Hepatocyte (in vitro differentiated cells): ENCODE data around the gene MRNIP. TPM values are rescaled to one million over a fixed set of nuclear protein-coding genes. Genes with fewer than 3 reads are reported as not detected.

ENCODE experiments used
- DNase-seq: peaks from one replicate; pipeline ENCODE4 v3.0.0-alpha.2; 2016; ENCODE audit warnings: low spot score
- H2AFZ ChIP-seq: fragments of 200-600 bp; sonication (generic); 2 replicates; pipeline ENCODE4 v1.6.0; 2016; ENCODE audit warnings: antibody characterized with exemption, mild to moderate bottlenecking
- H3K27ac ChIP-seq: fragments of 200-600 bp; sonication (generic); 2 replicates; pipeline ENCODE4 v1.5.1; 2016; ENCODE audit warnings: mild to moderate bottlenecking
- H3K27me3 ChIP-seq: fragments of 200-600 bp; sonication (generic); 2 replicates; pipeline ENCODE4 v1.6.1; 2016
- H3K36me3 ChIP-seq: fragments of 200-600 bp; sonication (generic); replicated peaks from 2 replicates; pipeline ENCODE4 v1.5.1; 2016; ENCODE audit warnings: low read depth; ENCODE audit not compliant: insufficient read depth
- H3K4me1 ChIP-seq: fragments of 200-600 bp; sonication (generic); 2 replicates; pipeline ENCODE4 v1.5.1; 2016; ENCODE audit warnings: mild to moderate bottlenecking, moderate library complexity; ENCODE audit not compliant: insufficient read depth
- H3K4me2 ChIP-seq: fragments of 200-600 bp; sonication (generic); 2 replicates; pipeline ENCODE4 v1.6.0; 2016
- H3K4me3 ChIP-seq: fragments of 200-600 bp; sonication (generic); 2 replicates; pipeline ENCODE4 v1.5.1; 2016; ENCODE audit warnings: mild to moderate bottlenecking
- H3K79me2 ChIP-seq: fragments of 200-600 bp; sonication (generic); 2 replicates; pipeline ENCODE4 v1.6.0; 2017; ENCODE audit warnings: mild to moderate bottlenecking
- H3K9me2 ChIP-seq: fragments of 200-600 bp; sonication (generic); replicated peaks from 2 replicates; pipeline ENCODE4 v1.6.0; 2017; ENCODE audit warnings: mild to moderate bottlenecking; ENCODE audit not compliant: insufficient read depth
- H3K9me3 ChIP-seq: fragments of 200-600 bp; sonication (generic); 2 replicates; pipeline ENCODE4 v1.5.1; 2016; ENCODE audit warnings: low read depth, mild to moderate bottlenecking
- H4K20me1 ChIP-seq: fragments of 200-600 bp; sonication (generic); 2 replicates; pipeline ENCODE4 v1.6.0; 2016; ENCODE audit warnings: mild to moderate bottlenecking; ENCODE audit not compliant: insufficient read depth, poor library complexity, severe bottlenecking
- CTCF ChIP-seq: fragments of 200-600 bp; sonication (generic); IDR thresholded peaks from 2 replicates; pipeline ENCODE4 v1.5.1; 2016; ENCODE audit warnings: antibody characterized with exemption, mild to moderate bottlenecking; ENCODE audit not compliant: poor library complexity
- EZH2 ChIP-seq: fragments of 200-600 bp; sonication (generic); IDR thresholded peaks from 2 replicates; pipeline ENCODE4 v1.6.1; 2016; ENCODE audit warnings: antibody characterized with exemption, mild to moderate bottlenecking, borderline replicate concordance
- EZH2phosphoT487 ChIP-seq: fragments of 200-600 bp; sonication (generic); IDR thresholded peaks from one replicate; pipeline ENCODE4 v1.6.1; 2018; ENCODE audit warnings: antibody characterized with exemption, mild to moderate bottlenecking, low read depth, moderate library complexity; ENCODE audit not compliant: unreplicated experiment, severe bottlenecking
- WGBS: methylation state at CpG from one replicate; pipeline ENCODE4 v1.1.6; 2016; ENCODE audit warnings: low lambda C conversion rate; ENCODE audit errors: missing lambda C conversion rate; 5-methylcytosine and 5-hydroxymethylcytosine counted together
- polyA plus RNA-seq: library from polyadenylated mRNA; unstranded; fragments of >200 nt; fragmentation: Nextera tagmentation; extraction: Ambion mirVana; gene quantifications from 2 replicates; pipeline ENCODE4 v1.2.1, GENCODE V29; 2016
- total RNA-seq: library from RNA; depleted of rRNA; stranded (reverse); fragments of >200 nt; gene quantifications from 2 replicates; pipeline ENCODE4 v1.2.3, GENCODE V29; 2014

Gene MRNIP
- total and polyA plus RNA-seq, 2 experiments from 2014 or later: 21.2 to 28.5 TPM

DNA sequence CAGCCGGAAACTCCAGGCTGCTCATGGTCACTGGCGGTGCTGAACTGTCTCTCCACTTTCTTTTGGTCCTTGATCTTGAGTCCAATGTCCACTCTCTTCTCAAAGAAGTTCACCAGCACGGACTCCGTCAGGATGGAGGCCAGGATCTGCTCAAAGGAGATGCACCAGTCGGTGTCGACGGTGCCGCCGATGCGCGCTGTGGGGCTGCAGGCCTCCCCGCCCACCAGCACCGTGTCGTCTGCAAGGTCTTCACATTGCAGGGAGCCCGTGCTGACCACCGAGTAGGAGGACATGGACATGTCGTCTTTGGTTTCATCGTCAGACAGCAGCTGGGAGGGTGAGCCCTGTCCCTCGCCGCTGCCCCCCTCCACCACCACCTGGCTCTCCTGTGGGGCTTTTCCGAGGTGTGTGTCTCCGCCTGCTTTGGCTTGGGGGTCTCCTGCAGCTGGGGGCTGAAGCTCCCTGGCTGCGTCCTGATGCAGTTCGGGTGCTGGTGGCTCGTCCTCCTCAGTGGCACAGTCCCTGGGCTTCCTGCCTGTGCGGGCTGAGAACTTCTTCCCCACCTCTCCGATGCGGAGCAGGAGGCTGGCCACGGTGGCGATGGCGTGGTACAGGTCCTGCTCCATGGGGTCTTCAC, 5.0 kb upstream of the MRNIP start:
- no peaks in the 10 kb centered on the region for H3K27me3 ChIP-seq
- H3K9me2 ChIP-seq: no peaks in the 10 kb centered on the region
- TF ChIP-seq EZH2phosphoT487: no peak
- TF ChIP-seq EZH2: no peak
- no peak for TF ChIP-seq CTCF
- H4K20me1 ChIP-seq: no peaks in the 10 kb centered on the region
- H3K4me2 ChIP-seq: no peak overlapping the region
- peaks cover 8% of the 10 kb centered on the region for H3K79me2 ChIP-seq
- no peaks in the 10 kb centered on the region for H3K4me1 ChIP-seq
- H3K9me3 ChIP-seq: no peaks in the 10 kb centered on the region
- H3K4me3 ChIP-seq: no peak overlapping the region
- DNase-seq: no peak
- H2AFZ ChIP-seq: no peak overlapping the region
- H3K27ac ChIP-seq: no peak overlapping the region
- WGBS: 97% methylated on average over 30 of the region's 31 CpGs
- no peaks in the 10 kb centered on the region for H3K36me3 ChIP-seq

DNA sequence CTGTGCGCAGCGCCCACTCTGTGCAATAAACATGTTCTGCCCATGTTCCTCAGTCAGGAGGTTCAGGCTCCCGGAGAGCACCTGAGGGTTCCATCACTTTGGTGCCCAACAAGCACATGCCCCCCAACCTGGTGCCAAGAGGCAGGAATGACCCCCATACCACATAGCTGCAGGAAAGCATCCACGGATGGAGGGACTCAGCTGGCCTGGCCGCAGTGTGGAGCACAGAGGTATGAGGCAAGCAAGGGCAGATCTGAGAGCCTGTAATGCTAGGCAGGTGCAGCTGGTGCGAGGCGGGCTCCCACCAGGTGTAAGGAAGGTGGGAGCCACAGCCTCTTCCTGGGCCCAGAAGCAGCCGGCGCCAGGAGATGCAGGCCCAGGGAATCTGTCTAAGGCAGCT, 4.3 kb upstream of the MRNIP start:
- H4K20me1 ChIP-seq: no peaks in the 10 kb centered on the region

GRCh38 chr5:179862296-179862695, 3.7 kb upstream of the MRNIP start:
- WGBS: 95% methylated on average over 2 of the region's 2 CpGs
- H3K27ac ChIP-seq: no peak overlapping the region
- H3K36me3 ChIP-seq: no peaks in the 10 kb centered on the region

More for the DNA sequence above, 4.3 kb upstream of the MRNIP start:
- Histone ChIP-seq H3K4me1 (no peaks in the 10 kb centered on the region), H3K4me3 (no peak overlapping the region), H3K9me2 (no peaks in the 10 kb centered on the region), H3K9me3 (no peaks in the 10 kb centered on the region), H3K36me3 (no peaks in the 10 kb centered on the region), H2AFZ (no peak overlapping the region), H3K27ac (no peak overlapping the region), H3K4me2 (no peak overlapping the region), H3K79me2 (peaks cover 8% of the 10 kb centered on the region), H3K27me3 (no peaks in the 10 kb centered on the region)
- DNase-seq: no peak
- over 99% methylated on average over 9 of the region's 9 CpGs for WGBS
- no peak for TF ChIP-seq CTCF
- no peak for TF ChIP-seq EZH2phosphoT487
- TF ChIP-seq EZH2: no peak

More at GRCh38 chr5:179862296-179862695, 3.7 kb upstream of the MRNIP start:
- H3K4me3 ChIP-seq: no peak overlapping the region
- H3K4me2 ChIP-seq: no peak overlapping the region
- DNase-seq: no peak
- no peak for TF ChIP-seq CTCF
- TF ChIP-seq EZH2phosphoT487: no peak
- TF ChIP-seq EZH2: no peak
- no peaks in the 10 kb centered on the region for H3K9me2 ChIP-seq
- H3K4me1 ChIP-seq: no peaks in the 10 kb centered on the region
- H3K9me3 ChIP-seq: no peaks in the 10 kb centered on the region
- no peaks in the 10 kb centered on the region for H3K27me3 ChIP-seq
- H3K79me2 ChIP-seq: peaks cover 12% of the 10 kb centered on the region
- no peaks in the 10 kb centered on the region for H4K20me1 ChIP-seq
- no peak overlapping the region for H2AFZ ChIP-seq
